ENCODE results near the gene OR6B1.
"Not testable (repeated sequence)": the region's sequence is repeated elsewhere in the genome, so short reads cannot be mapped to it uniquely, and the experiment has no call there.

OR6B1 gene

DNA sequence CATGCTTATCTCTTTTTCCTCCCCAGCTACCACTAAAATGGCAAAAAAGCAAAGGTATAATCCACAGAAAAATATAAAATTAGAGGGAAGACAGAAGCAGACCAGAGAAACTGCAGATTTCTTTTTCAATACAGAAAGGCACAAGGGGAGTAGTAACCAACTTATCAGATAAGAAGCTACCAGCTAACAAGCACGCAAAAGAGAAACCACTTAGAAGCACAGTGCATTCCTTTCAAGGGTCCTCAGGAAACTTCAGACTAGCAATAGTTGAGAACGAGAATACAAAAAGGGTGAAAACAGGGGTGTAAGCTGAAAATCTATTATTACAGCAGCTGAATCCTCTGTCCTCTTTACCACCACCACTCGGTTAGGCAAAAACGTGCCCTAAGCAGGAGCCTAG lies 38.8 kb downstream of the OR6B1 start:
- no peak for DNase-seq (ENCODE audit: low read depth)

DNA sequence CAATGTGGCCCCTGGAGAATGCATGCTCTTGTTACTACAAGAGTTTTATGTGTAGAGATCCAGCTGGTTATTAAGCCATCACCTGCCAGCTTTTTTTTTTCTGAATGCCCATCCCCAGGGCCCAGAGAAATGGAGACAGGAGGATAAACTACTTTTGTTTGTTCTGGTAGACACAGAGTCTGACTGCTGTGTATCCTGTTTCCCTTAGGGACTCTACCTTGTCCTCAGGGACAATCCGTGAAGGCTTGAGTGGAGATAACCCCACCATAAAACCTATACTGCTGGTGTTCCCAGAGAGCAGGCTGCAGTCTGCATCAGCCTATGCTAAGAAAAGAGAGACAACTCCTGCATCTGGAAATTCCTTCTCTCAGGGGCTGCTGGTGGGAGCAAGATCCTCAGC lies 48.5 kb downstream of the OR6B1 start, which contains the start of gene OR2A5:
TSS of gene OR2A5 (plus strand) at position 301 of the 400 bp plus-strand sequence. CDS start 1,454 bp downstream, outside the sequence.
- DNase-seq (ENCODE audit: low read depth): no peak

DNA sequence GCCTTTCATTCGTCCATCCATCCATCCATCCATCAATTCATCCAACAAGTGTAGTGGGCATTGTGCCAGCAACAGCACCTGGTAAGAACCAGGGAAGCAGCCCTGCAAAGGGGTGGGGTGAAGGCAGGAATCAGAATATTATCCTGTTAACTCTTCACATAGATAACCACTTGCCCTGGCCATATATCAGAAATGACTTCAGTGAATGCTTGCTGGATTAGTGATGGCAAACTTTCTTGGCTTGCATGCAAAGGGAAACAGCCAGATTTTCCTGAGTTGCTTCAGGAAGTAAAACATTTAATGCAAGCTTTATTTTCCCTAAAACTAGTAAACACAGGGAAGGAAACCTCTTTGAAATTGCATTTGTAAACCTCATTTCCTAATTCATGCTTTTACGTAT lies 49.4 kb downstream of the OR6B1 start:
- no peak for DNase-seq (ENCODE audit: low read depth)

DNA sequence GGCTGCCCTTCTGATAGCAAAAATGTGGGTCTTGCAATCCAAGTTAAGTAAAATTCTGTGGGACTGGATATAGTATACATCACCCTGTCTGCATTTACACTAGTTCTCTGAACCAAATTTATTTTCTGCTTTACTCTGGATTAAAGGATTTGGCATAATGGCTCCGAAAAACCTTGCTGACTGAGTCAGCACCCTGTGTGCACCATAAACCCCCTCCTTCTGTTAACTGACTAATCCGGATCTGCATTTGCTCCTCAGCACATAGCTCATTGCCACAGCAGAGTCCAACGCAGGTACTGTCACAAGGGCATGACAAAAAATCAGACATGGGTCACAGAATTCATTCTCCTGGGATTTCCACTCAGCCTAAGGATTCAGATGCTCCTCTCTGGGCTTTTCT lies 50.0 kb downstream of the OR6B1 start:
- no peak for DNase-seq (ENCODE audit: low read depth)

DNA sequence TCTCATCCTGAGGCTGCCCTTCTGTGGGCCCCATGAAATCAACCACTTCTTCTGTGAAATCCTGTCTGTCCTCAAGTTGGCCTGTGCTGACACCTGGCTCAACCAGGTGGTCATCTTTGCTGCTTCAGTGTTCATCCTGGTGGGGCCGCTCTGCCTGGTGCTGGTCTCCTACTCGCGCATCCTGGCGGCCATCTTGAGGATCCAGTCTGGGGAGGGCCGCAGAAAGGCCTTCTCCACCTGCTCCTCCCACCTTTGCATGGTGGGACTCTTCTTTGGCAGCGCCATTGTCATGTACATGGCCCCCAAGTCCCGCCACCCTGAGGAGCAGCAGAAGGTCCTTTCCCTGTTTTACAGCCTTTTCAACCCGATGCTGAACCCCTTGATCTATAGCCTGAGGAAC lies 50.8 kb downstream of the OR6B1 start:
- DNase-seq (ENCODE audit: low read depth): not testable (repeated sequence)

DNA sequence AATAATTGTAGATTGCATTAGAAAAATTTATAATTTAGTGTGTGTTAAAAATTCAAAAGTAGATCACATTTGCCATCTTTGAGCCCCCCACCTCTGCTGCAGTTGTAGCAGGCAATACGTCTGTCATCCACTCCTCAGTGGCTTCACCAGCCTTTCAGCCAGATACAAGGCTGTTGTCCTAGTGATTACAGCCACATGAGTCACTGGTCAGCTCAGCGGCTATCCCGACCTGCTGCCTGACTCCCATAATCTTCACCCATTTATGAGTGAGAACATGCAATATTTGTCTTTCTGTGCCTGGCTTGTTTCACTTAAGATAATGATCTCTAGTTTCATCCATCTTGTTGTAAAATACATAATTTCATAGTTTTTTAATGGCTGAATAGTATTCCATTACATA lies 57.8 kb downstream of the OR6B1 start:
- no peak for DNase-seq (ENCODE audit: low read depth)
